Right lobe of liver (tissue), 6 donors: ENCODE measurements around the gene TENM4. TPM values are rescaled to one million over a fixed set of nuclear protein-coding genes. Genes with fewer than 3 reads are reported as not detected.

Source experiments
- ATAC-seq, 4 donors: fragments of 200-7000 bp; cut with Tn5 transposase; one replicate each; pipeline ENCODE4 v1.9.1; 2020; ENCODE audit warnings: mild to moderate bottlenecking in 4 of 4, moderate library complexity in 4 of 4
- DNase-seq, 3 donors: peaks; one replicate each; pipeline ENCODE4 v3.0.0-alpha.2; 2020
- H3K27ac ChIP-seq, 3 donors: fragments of 200-600 bp; one replicate each; pipeline ENCODE4 v1.8.0; 2022
- H3K27me3 ChIP-seq, 2 donors: fragments of 200-600 bp; one replicate each; pipeline ENCODE4 v1.8.0; 2022
- H3K36me3 ChIP-seq, 4 donors: fragments of 200-600 bp; sonication (generic) in 1 of 4; one replicate each; pipeline versions ENCODE4 v1.5.1 to v1.8.0; 2017 to 2022; ENCODE audit warnings: control low read depth in 1 of 4
- H3K4me1 ChIP-seq, 4 donors: fragments of 200-600 bp; sonication (generic) in 1 of 4; one replicate each; pipeline versions ENCODE4 v1.5.1 to v1.8.0; 2017 to 2022; ENCODE audit warnings: control low read depth in 1 of 4
- H3K4me3 ChIP-seq, 3 donors: fragments of 200-600 bp; one replicate each; pipeline ENCODE4 v1.8.0; 2022
- H3K9me3 ChIP-seq, 4 donors: fragments of 200-600 bp; sonication (generic) in 1 of 4; one replicate each; pipeline versions ENCODE4 v1.5.1 to v1.8.0; 2017 to 2022; ENCODE audit warnings: control low read depth in 1 of 4
- CTCF ChIP-seq, 4 donors: fragments of 200-600 bp in 3 of 4; fragments of 450-650 bp in 1 of 4; IDR thresholded peaks; one replicate each; pipeline versions ENCODE4 v1.5.1 to v1.8.0; 2016 to 2022; ENCODE audit warnings: antibody characterized with exemption in 4 of 4, mild to moderate bottlenecking in 2 of 4
- POLR2A ChIP-seq: fragments of 450-650 bp; IDR thresholded peaks from one replicate; pipeline ENCODE4 v1.6.1; 2017; ENCODE audit warnings: antibody characterized with exemption, mild to moderate bottlenecking
- WGBS: methylation state at CpG from one replicate; pipeline ENCODE4 v1.1.6; 2018; ENCODE audit warnings: low coverage, low lambda C conversion rate; ENCODE audit not compliant: insufficient coverage; ENCODE audit errors: missing lambda C conversion rate; 5-methylcytosine and 5-hydroxymethylcytosine counted together
- intact Hi-C, 2 donors: fragments of 100-400 bp; cut with DNase I; formaldehyde crosslinking; loops; one replicate each; pipeline versions ENCODE4 v1.11.2 to v1.14.1; 2022
- total RNA-seq, 6 experiments: library from RNA; depleted of rRNA in 2 of 6; stranded (reverse); fragments of >200 nt in 2 of 6; fragmentation: NEBNext Ultra II Directional in 3 of 6; extraction: Animal tissue kit (Norgen Biotek cat#: 25700) in 3 of 6; gene quantifications; one replicate each; pipeline versions ENCODE4 v1.1.0 to v1.2.4, GENCODE V29; 2016 to 2023
- donor health status: DM: no; HTN: yes; CAD: no.
- donor health status: DM: no; HTN: no; CAD: no.
- donor health status: DM: no; HTN: no; CAD: no.
- donor health status: DM: no; HTN: yes; CAD: no.
- donor health status: DM: no; HTN: yes; CAD: no.

TENM4 gene
- total RNA-seq, 6 experiments from 2014 or later = 0.04 to 0.58 (median 0.14) TPM; not detected in 2

- TF ChIP-seq POLR2A (no peak), CTCF (IDR thresholded peaks at IDR 0.05) (no peak)
- H3K36me3 ChIP-seq = no peaks in the 10 kb centered on the region
- H3K4me1 ChIP-seq = no peaks in the 10 kb centered on the region
- no peaks in the 10 kb centered on the region for H3K9me3 ChIP-seq
- intact Hi-C loops = no loop called here
- no peak for DNase-seq
- 23% methylated on average over 5 of the region's 5 CpGs for WGBS
- no peak overlapping the region for H3K27ac ChIP-seq
- H3K27me3 ChIP-seq = peaks cover 0 to 2% of the 10 kb centered on the region in 2 donors
- no peak for ATAC-seq
- no peak overlapping the region for H3K4me3 ChIP-seq
Observed at GRCh38 chr11:79447038-79447786, 6.4 kb upstream of the TENM4 start.

GRCh38 chr11:79444923-79445322 is 4.1 kb upstream of the TENM4 start:
- Histone ChIP-seq H3K27me3 (peaks cover 7 to 8% of the 10 kb centered on the region in 2 donors), H3K9me3 (no peaks in the 10 kb centered on the region), H3K4me1 (peaks cover 0 to 13% (median 4%) of the 10 kb centered on the region in 4 donors), H3K36me3 (no peaks in the 10 kb centered on the region), H3K27ac (no peak overlapping the region), H3K4me3 (no peak overlapping the region)
- 0% methylated on average over 1 of the region's 1 CpG for WGBS
- ATAC-seq (no peak), DNase-seq (no peak)
- intact Hi-C loops = no loop called here
- TF ChIP-seq POLR2A = no peak
- no peak for TF ChIP-seq CTCF (IDR thresholded peaks at IDR 0.05)

- Histone ChIP-seq H3K9me3 (no peaks in the 10 kb centered on the region), H3K27me3 (peaks cover 7 to 31% of the 10 kb centered on the region in 2 donors), H3K36me3 (no peaks in the 10 kb centered on the region), H3K4me1 (peaks cover 0 to 40% (median 6%) of the 10 kb centered on the region in 4 donors), H3K4me3 (no peak overlapping the region), H3K27ac (no peak overlapping the region)
- no peak for DNase-seq
- no peak for TF ChIP-seq POLR2A
- no peak for TF ChIP-seq CTCF (IDR thresholded peaks at IDR 0.05)
- no peak for ATAC-seq
- WGBS = 9% methylated on average over 10 of the region's 10 CpGs
- intact Hi-C loops = no loop called here
Observed at GRCh38 chr11:79441461-79441875, 638 bp upstream of the TENM4 start.

- DNase-seq = peak in 2 of 3 donors; percentile 18 to 51
- H3K27me3 ChIP-seq = peaks cover 7 to 33% of the 10 kb centered on the region in 2 donors
- peak in 2 of 4 donors; percentile 15 to 24 for ATAC-seq
- no peaks in the 10 kb centered on the region for H3K9me3 ChIP-seq
- H3K4me1 ChIP-seq = peaks cover 0 to 40% (median 6%) of the 10 kb centered on the region in 4 donors
- WGBS = 0% methylated on average over 1 of the region's 72 CpGs
- peak overlapping the region in 1 of 3 donors; percentile 38 for H3K4me3 ChIP-seq
- no peak for TF ChIP-seq CTCF (IDR thresholded peaks at IDR 0.05)
- TF ChIP-seq POLR2A = no peak
- intact Hi-C loops = no loop called here
- no peaks in the 10 kb centered on the region for H3K36me3 ChIP-seq
- H3K27ac ChIP-seq = no peak overlapping the region
Observed at GRCh38 chr11:79439886-79440570, 802 bp downstream of the TENM4 start.
